ENCODE results near the gene IL4R. TPM values are rescaled to one million over a fixed set of nuclear protein-coding genes. Genes with fewer than 3 reads are reported as not detected.

Gene IL4R
- total RNA-seq, 1 experiment from 2014 or later: 28.9 TPM

GRCh38 chr16:27316038-27316680 lies 2.4 kb downstream of the IL4R start:
- Histone ChIP-seq H3K27ac (ENCODE audit: low read length) (no peak overlapping the region), H3K4me1 (ENCODE audit: control insufficient read depth, insufficient read depth, low read length) (peaks cover 14% of the 10 kb centered on the region), H3K27me3 (ENCODE audit: control insufficient read depth, insufficient read depth, low read length) (no peaks in the 10 kb centered on the region), H3K9me3 (ENCODE audit: control insufficient read depth, insufficient read depth, low read depth, low read length) (no peaks in the 10 kb centered on the region), H3K4me3 (ENCODE audit: low read depth in 2 of 2, low read length in 2 of 2) (no peak overlapping the region), H3K36me3 (ENCODE audit: control insufficient read depth, insufficient read depth, low read length) (no peaks in the 10 kb centered on the region; the same call in 1 of the 2 replicates)
- POLR2A ChIA-PET: no interaction called here
- CTCF ChIA-PET: interaction anchor here (0.6 kb wide), 1 partner anchor 68 kb away, joined by 6 read pairs; no protein-coding TSS in a partner anchor
- no TSS peak for BruUV-seq (replicated peaks)
- DNase-seq (ENCODE audit: low read depth, low spot score) (no peak), ATAC-seq (no peak)
- intact Hi-C loops (cut with micrococcal nuclease; ENCODE audit: unreplicated experiment) (no loop called here), in situ Hi-C loops (cut with HindIII; ENCODE audit: low pct_unique_long_range_greater_than_20kb, low sequenced_read_pairs) (no loop called here)
- TF ChIP-seq SIN3A (IDR thresholded peaks at IDR 0.05; ENCODE audit: borderline replicate concordance, insufficient read depth, low read depth, low read length): no peak

GRCh38 chr16:27317320-27317719 lies 3.5 kb downstream of the IL4R start:
- no peak overlapping the region for H3K27ac ChIP-seq (ENCODE audit: low read length)
- ATAC-seq: no peak
- BruUV-seq (replicated peaks): no TSS peak
- TF ChIP-seq REST (IDR thresholded peaks at IDR 0.05; ENCODE audit: insufficient read depth in 1 of 2, low read depth in 2 of 2, low read length in 1 of 2) (no peak), POLR2AphosphoS5 (IDR thresholded peaks at IDR 0.05; ENCODE audit: low read depth, low read length) (no peak), SIN3A (IDR thresholded peaks at IDR 0.05; ENCODE audit: borderline replicate concordance, insufficient read depth, low read depth, low read length) (no peak), TCF7L2 (IDR thresholded peaks at IDR 0.05; ENCODE audit: low read depth, low read length) (no peak), CTCF (IDR thresholded peaks at IDR 0.05) (no peak)
- DNase-seq (ENCODE audit: low read depth, low spot score): no peak
- H3K4me1 ChIP-seq (ENCODE audit: control insufficient read depth, insufficient read depth, low read length): peaks cover 14% of the 10 kb centered on the region
- in situ Hi-C loops (cut with HindIII; ENCODE audit: low pct_unique_long_range_greater_than_20kb, low sequenced_read_pairs): no loop called here
- no peaks in the 10 kb centered on the region; the same call in 1 of the 2 replicates for H3K36me3 ChIP-seq (ENCODE audit: control insufficient read depth, insufficient read depth, low read length)
- no peaks in the 10 kb centered on the region for H3K9me3 ChIP-seq (ENCODE audit: control insufficient read depth, insufficient read depth, low read depth, low read length)
- no peak overlapping the region for H3K4me3 ChIP-seq (ENCODE audit: low read depth in 2 of 2, low read length in 2 of 2)
- no peaks in the 10 kb centered on the region for H3K27me3 ChIP-seq (ENCODE audit: control insufficient read depth, insufficient read depth, low read length)
- intact Hi-C loops (cut with micrococcal nuclease; ENCODE audit: unreplicated experiment): no loop called here
- ChIA-PET CTCF (interaction anchor here (0.6 kb wide), 2 partner anchors 52 to 82 kb away, joined by 3 to 6 read pairs; no protein-coding TSS in a partner anchor), POLR2A (no interaction called here)

GRCh38 chr16:27317738-27318391 lies 4.1 kb downstream of the IL4R start:
- no TSS peak for BruUV-seq (replicated peaks)
- ATAC-seq (no peak), DNase-seq (ENCODE audit: low read depth, low spot score) (no peak)
- POLR2A ChIA-PET: no interaction called here
- TF ChIP-seq REST (IDR thresholded peaks at IDR 0.05; ENCODE audit: insufficient read depth in 1 of 2, low read depth in 2 of 2, low read length in 1 of 2): no peak
- no peak for TF ChIP-seq CTCF (IDR thresholded peaks at IDR 0.05)
- no peak for TF ChIP-seq POLR2AphosphoS5 (IDR thresholded peaks at IDR 0.05; ENCODE audit: low read depth, low read length)
- TF ChIP-seq TCF7L2 (IDR thresholded peaks at IDR 0.05; ENCODE audit: low read depth, low read length): no peak
- no peak for TF ChIP-seq SIN3A (IDR thresholded peaks at IDR 0.05; ENCODE audit: borderline replicate concordance, insufficient read depth, low read depth, low read length)
- no peak overlapping the region for H3K4me3 ChIP-seq (ENCODE audit: low read depth in 2 of 2, low read length in 2 of 2)
- H3K27ac ChIP-seq (ENCODE audit: low read length): no peak overlapping the region
- no peaks in the 10 kb centered on the region for H3K27me3 ChIP-seq (ENCODE audit: control insufficient read depth, insufficient read depth, low read length)
- CTCF ChIA-PET: interaction anchor here (0.6 kb wide), 2 partner anchors 51 to 82 kb away, joined by 3 to 6 read pairs; no protein-coding TSS in a partner anchor
- H3K4me1 ChIP-seq (ENCODE audit: control insufficient read depth, insufficient read depth, low read length): peaks cover 14% of the 10 kb centered on the region
- intact Hi-C loops (cut with micrococcal nuclease; ENCODE audit: unreplicated experiment): no loop called here
- H3K36me3 ChIP-seq (ENCODE audit: control insufficient read depth, insufficient read depth, low read length): no peaks in the 10 kb centered on the region; the same call in 1 of the 2 replicates
- in situ Hi-C loops (cut with HindIII; ENCODE audit: low pct_unique_long_range_greater_than_20kb, low sequenced_read_pairs): no loop called here
- H3K9me3 ChIP-seq (ENCODE audit: control insufficient read depth, insufficient read depth, low read depth, low read length): no peaks in the 10 kb centered on the region

All from Panc1 (cell line).